HG03354 (cell line): ENCODE results near the gene PPP2R5A.

Source experiments
- ATAC-seq: cut with Tn5 transposase; IDR thresholded peaks from one replicate; pipeline ENCODE4 v1.9.1; 2021; ENCODE audit warnings: mild to moderate bottlenecking; ENCODE audit not compliant: unreplicated experiment, poor library complexity, severe bottlenecking

PPP2R5A gene

DNA sequence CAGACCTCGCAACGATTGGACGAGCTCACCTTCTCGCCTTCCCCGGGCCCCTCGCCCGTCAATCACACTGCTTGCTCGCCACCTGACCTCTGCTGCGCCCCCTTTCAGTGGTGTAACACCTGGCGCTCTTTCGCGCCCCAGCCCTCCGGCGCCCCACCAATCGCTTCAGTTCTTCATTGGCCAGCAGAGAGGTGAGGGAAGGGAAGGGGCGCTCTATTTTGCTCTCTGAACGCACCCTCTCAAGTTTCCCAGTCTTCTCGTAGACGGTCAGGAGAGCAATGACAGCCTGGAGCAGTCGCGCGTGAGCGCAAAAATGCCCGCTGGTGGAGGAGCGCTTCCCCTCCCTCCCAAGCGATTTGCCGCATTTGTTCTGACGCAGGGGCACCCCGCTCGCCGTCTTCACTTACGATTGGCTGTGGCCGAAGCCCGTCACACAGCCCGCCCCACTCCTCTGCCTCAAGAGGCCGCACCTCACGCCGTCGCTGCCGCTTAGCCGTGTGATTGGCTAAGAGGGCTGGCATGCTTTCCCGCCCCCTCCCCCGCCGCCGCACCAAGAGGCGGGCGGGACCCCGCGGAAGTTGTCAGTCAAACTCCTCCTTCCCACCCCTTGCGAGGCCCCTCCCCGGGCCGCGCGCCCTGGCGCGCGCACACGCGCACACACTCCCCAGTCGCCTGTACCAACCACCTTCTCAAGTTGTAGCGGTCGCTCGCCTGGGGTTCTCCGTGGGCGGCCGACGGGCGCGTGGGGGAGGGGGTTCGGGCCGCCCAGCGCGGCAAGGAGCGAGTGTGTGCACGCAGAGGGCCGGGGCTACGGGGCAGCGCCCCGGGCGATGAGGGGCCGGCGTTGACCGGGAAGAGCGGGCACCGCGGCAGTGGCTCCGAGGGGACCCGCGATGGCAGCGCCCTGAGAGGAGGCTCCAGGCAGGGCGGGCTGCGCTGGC is at the start of gene PPP2R5A:
Gene PPP2R5A (plus strand): TSS at position 667 of the 941 bp plus-strand sequence. CDS start 701 bp downstream, outside the sequence.
- ATAC-seq: peak; percentile 91

- ATAC-seq: no peak
Observed at GRCh38 chr1:212235857-212236256, 49.4 kb upstream of the PPP2R5A start.

- no peak for ATAC-seq
Observed at GRCh38 chr1:212236664-212237220, 48.5 kb upstream of the PPP2R5A start.

DNA sequence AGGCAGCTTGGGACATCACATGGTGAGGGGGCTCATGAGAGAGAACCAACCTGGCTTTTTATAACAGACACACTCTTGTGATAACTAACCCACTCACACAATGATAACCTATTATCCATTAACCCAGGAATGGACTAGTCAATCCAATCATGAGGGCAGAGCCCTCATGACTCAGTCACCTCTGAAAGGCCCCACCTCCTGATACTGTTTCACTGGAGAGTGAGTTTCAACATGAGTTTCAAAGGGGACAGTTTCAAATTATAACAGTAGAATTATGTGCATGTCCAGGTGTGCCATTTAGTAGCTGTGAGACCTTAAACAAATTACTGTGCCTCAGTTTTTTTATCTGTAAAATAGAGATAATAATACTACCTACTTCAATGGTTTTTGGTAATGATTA is 47.6 kb upstream of the PPP2R5A start:
- peak; percentile 97 for ATAC-seq

DNA sequence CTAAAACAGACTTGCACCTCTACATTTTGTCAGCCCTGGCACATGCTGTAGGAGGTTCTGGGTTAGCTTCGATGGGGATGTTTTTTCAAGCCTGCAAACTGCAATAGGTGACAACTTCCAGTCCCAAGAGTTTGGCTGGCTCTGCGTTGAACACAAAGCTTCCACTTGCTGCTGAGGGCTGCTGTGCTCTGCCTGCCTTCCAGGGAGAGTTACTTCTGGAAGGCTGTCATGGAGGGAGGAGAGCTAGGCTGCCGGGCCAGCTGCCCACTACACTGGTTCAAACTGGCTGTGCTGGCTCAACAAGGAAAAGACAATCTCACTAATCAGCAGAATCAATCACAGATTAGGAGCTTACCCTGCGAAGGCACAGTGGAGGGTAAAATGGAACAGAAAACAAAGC is 46.7 kb upstream of the PPP2R5A start:
- ATAC-seq: no peak

DNA sequence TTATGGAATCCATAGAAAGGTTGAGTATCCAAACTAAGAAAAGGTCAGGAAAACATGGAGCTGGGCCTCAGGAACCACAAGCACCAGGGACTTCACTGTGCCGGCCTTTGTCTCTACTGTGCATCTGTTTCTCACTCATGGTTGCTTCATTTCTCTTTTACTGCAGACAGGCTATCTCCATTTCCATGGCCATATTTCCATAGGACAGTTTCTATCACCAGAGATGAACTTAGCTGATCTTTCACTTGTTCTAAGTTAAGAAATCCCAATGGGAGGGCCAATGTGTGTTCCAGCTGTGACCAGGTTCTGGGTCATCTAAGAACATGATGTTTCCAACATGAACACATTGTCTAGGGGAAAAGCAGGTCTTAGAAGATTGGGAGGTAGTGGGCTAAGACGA is 43.7 kb upstream of the PPP2R5A start:
- no peak for ATAC-seq

- no peak for ATAC-seq
Observed at GRCh38 chr1:212241957-212242287, 43.3 kb upstream of the PPP2R5A start.

DNA sequence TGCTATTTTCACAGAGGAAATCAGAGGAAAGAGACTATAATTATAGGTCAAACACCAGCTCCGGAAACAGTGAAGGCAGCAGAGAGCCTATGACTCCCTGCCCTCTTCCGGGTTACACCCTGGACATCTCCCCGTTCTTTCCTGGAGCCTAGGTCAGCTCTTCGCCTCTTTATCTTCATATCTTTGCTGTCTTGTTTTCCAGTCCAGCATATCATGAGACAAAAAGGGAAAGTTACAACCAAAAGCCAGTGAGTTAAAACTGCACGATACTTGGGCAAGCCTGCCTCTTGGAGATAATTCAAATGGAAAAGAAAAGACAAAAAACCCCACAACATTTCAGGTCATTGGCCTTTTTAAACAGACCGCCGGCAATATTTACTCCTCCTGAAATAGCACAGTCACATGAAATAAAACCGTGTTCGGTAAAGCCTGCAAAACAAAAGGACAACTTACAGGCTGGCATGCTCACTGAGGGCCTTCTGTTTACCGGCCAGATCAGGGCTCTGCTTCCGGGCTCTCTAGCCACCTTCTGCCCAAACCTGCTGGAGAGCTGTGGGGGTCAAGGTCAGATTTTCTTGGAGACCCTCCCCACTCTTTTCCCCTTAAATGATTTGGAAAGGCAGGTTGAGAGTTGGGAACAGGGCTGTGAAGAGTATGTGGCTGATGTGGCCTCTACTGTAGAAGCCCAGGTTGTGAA is 42.8 kb upstream of the PPP2R5A start:
- ATAC-seq: no peak

- ATAC-seq: no peak
Observed at GRCh38 chr1:212242985-212243308, 42.3 kb upstream of the PPP2R5A start.

GRCh38 chr1:212244441-212244840 is 40.8 kb upstream of the PPP2R5A start:
- ATAC-seq: no peak

DNA sequence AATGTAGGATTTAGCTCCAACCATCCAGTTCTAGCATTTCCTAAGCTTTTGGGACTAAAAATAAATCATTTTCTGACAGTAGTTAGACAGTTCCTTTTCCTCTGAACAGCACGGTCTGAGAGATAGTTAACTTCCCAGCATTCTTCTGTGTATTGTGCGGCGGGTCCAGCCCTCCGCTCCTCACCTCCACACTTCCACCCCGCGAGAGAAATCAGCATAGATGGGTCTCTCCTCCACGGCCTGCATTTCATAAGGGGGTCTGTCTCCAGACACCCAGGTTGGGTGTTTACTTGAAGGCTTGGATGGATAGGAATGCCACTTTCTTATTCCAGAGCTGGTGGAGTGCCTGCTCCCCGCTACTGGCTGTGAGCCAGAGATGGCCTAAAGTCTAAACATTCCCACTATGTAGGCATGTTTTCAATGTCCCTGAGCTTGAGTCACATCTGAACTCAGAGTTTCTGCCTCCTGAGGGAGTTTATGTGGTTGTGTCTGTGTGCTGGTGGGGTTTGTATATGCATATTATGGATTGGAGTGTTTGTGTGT is 38.0 kb upstream of the PPP2R5A start:
- no peak for ATAC-seq

DNA sequence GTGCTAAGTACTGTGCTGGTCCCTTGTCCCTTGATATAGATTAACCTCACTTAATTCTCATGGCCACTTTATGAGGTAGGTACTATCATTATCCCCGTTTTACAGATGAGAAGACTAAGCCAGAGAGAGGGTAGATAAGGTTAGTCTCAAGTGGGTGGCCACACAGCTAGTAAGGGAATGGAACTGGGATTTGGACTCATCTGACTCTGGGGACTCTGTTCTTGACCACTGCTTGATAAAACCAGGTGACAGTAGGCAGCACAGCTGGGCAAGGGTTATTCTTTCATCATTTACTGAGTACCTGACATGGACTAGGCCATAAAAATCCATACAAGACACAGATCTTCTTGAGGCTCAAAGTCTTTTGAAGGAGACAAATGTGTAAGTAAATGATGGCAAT is 37.2 kb upstream of the PPP2R5A start:
- no peak for ATAC-seq

DNA sequence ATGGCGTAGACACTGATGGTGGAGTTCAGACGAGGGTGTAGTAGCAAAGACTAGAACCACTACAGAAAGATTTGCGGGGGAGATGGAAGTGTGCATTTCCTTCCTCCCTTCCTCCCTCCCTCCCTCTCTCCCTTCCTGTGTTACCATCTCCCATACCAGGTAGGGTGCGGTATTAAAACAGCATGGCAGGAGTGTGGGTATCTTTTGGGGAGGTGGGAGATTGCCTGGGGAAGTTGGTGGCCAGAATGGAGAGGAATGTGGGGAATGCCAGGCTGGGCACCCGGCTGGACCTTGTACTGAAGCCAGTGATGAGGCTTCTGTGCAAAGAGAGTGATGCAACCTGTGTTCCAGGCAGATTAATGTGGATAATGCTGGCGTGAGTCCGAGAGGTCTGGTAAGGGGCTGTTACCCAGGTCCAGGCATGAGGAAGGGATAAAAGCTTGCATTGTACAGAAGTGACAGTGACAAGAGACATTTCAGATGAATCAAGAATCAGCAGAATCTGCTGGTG is 30.3 kb upstream of the PPP2R5A start:
- no peak for ATAC-seq

DNA sequence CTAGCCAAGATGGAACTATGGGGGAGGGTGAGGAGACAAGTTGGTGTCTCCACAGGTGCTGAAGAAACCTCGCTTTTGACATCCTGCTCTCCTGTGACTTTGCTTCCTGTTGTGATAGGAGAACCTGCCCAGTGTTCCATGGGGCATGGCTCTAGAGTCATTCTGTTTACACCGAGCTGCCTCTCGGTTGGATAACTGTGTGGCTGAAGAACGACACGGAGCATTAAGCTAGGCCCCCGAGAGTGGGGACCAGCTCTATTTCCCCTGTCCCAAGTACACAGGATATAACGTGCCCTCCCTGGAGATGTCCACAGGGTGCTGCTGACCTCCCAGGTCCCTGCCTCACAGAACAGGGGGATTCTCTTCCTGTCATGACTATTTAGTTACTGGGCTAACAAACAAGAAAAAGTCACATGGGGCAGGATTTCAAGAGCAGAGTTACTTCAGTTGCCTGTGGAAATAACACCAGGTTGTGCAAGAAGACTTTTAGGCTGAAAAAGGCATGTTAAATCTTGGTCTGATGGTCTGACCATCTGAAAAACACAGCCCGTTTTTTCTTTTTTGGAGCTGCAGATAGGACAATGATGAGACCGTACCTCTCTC is 29.4 kb upstream of the PPP2R5A start:
- no peak for ATAC-seq

DNA sequence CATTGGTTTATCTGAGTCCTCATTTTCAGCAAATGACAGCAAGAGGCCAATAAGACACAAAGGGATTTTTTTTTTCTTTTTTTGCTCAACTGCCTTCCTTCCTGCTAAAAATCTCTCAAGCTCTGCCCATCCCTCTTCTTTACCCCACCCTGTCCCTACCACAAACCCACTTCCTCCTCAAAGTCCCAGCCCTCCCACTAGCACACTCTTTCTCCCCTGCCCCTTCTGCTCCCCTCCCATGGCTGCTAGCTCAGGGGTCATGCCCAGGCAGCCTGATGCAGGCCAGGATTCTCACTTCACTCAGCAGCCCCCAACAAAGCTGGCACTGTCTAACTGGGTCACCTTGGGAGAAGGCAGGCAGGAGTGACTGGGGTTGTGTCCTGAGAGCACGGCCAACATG is 28.8 kb upstream of the PPP2R5A start:
- no peak for ATAC-seq

DNA sequence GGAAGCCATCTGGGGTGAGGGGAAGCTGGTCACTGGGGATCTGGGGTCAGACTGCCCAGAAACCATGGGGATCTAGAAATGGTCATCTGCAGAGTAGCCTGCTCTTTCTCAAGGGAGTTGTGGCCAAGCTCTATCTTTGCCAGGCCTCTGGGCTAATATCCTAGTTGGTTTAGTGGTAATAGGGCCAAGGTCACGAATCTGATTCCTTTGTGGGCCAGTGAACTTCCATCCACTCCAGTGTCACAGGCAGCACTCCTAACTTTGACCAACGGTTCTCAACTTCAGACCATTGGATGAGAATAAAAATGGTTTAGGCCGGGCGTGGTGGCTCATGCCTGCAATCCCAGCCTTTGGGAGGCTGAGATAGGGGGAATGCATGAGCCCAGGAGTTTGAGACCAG is 28.1 kb upstream of the PPP2R5A start:
- ATAC-seq: no peak

GRCh38 chr1:212259693-212260480 is 25.3 kb upstream of the PPP2R5A start:
- no peak for ATAC-seq

DNA sequence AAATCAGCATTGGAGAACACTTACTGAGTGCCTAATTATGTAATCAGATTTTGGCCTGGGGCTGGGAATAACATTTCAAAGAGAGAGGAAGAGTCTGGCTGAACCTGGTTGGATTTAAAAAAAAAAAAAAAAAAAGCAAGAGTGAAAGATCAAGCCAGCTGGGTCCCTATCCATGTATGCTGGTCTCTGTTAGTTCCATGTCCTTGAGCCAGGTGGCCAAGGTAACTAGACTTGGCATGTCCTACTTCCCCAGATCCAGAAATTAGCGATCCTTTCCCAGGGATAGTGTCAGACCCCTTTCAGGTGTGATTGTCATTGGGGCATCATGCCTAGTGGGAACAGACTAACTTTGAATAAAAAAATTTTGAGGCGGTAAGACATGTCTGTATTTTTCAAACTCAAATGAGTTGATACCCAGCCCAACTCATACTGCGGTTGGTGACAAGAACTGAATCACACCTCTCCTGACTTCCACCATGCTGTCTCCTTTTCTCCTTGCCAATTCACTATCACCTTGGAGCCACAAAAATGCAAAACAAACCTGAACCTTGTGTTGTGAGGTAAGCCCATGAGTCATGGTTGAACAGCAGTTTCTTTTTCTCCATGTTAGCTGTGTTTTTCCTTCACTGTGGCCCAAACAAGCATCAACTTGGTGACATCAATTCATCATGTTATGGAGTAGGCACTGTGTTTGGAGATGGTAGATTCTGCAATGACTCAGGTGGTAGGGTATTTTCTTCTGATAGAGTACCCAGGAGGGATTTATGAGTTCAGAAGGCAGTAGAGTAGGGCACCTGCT is 24.5 kb upstream of the PPP2R5A start:
- ATAC-seq: no peak
